SK-N-SH (cell line): Measurements from ENCODE around the gene KCND1. TPM values are rescaled to one million over a fixed set of nuclear protein-coding genes. Genes with fewer than 3 reads are reported as not detected.
A peak's percentile ranks its signal among the peaks of the same experiment; 100 is the strongest.

ENCODE experiments used
- CTCF ChIA-PET: fragments of 300-600, 350-600 bp; formaldehyde crosslinking; extraction: SDS; loops from one replicate; lab custom pipeline; 2021; lab: Yijun Ruan, JAX
- POLR2A ChIA-PET: fragments of 350-600 bp; sonication (Branson Sonifier 250); formaldehyde crosslinking; extraction: SDS; loops from one replicate; lab custom pipeline; 2020; ENCODE audit warnings: antibody characterized with exemption, inconsistent platforms; lab: Yijun Ruan, JAX
- DNase-seq: peaks from one replicate; pipeline ENCODE4 v3.0.0; 2012
- H2AFZ ChIP-seq: fragments of 200-600 bp; sonication (generic); 2 replicates; pipeline ENCODE4 v1.8.1; 2016; ENCODE audit warnings: antibody characterized with exemption, mild to moderate bottlenecking, low read depth
- H3F3A ChIP-seq: fragments of 200-600 bp; sonication (generic); replicated peaks from 2 replicates; pipeline ENCODE3; 2016; ENCODE audit warnings: antibody characterized with exemption, mild to moderate bottlenecking; ENCODE audit not compliant: insufficient read depth
- H3K27ac ChIP-seq, 2 experiments: fragments of 200-500 bp in 1 of 2; fragments of 200-600 bp in 1 of 2; sonication (Bioruptor generic) in 1 of 2; sonication (generic), shearing (Covaris generic) in 1 of 2; 2 replicates each; pipeline versions ENCODE4 v1.5.1 to v1.6.1; 2014 to 2016; ENCODE audit warnings: low read depth in 2 of 2, inconsistent platforms in 1 of 2, low read length in 1 of 2, mild to moderate bottlenecking in 1 of 2, mixed read lengths in 1 of 2
- H3K27me3 ChIP-seq: fragments of 200-600 bp; sonication (generic), shearing (Covaris generic); 2 replicates; pipeline ENCODE4 v1.6.1; 2016; ENCODE audit warnings: mixed run types; ENCODE audit not compliant: insufficient read depth
- H3K36me3 ChIP-seq, 2 experiments: fragments of 200-500 bp in 1 of 2; fragments of 200-600 bp in 1 of 2; sonication (Bioruptor generic) in 1 of 2; sonication (generic) in 1 of 2; replicated peaks in 1 of 2; 2 replicates each; pipeline versions ENCODE3 to v1.5.1; 2014 to 2016; ENCODE audit warnings: low read length in 1 of 2, mild to moderate bottlenecking in 1 of 2; ENCODE audit not compliant: insufficient read depth in 2 of 2, control insufficient read depth in 1 of 2
- H3K4me1 ChIP-seq, 2 experiments: fragments of 200-500 bp in 1 of 2; fragments of 200-600 bp in 1 of 2; sonication (Bioruptor generic) in 1 of 2; sonication (generic), shearing (Covaris generic) in 1 of 2; 2 replicates each; pipeline versions ENCODE4 v1.5.1 to v1.6.1; 2014 to 2016; ENCODE audit warnings: low read depth in 1 of 2, low read length in 1 of 2, mixed run types in 1 of 2; ENCODE audit not compliant: insufficient read depth in 2 of 2, control insufficient read depth in 1 of 2
- H3K4me2 ChIP-seq: fragments of 200-600 bp; sonication (generic), shearing (Covaris generic); 2 replicates; pipeline ENCODE4 v1.6.1; 2017; ENCODE audit warnings: mixed run types
- H3K4me3 ChIP-seq, 2 experiments: fragments of 200-500 bp in 1 of 2; fragments of 200-600 bp in 1 of 2; sonication (Bioruptor generic) in 1 of 2; sonication (generic), shearing (Covaris generic) in 1 of 2; 2 replicates each; pipeline versions ENCODE4 v1.5.1 to v1.8.1; 2014 to 2016; ENCODE audit warnings: low read depth in 2 of 2, inconsistent platforms in 1 of 2, low read length in 1 of 2, mild to moderate bottlenecking in 1 of 2, mixed read lengths in 1 of 2, moderate library complexity in 1 of 2
- H3K79me2 ChIP-seq: fragments of 200-600 bp; sonication (generic); 2 replicates; pipeline ENCODE4 v1.8.1; 2017; ENCODE audit warnings: mild to moderate bottlenecking; ENCODE audit not compliant: insufficient read depth
- H3K9ac ChIP-seq: fragments of 200-600 bp; sonication (generic); 2 replicates; pipeline ENCODE4 v1.6.1; 2017; ENCODE audit warnings: mixed run types
- H3K9me2 ChIP-seq: fragments of 200-600 bp; sonication (generic); 2 replicates; pipeline ENCODE4 v1.6.1; 2017; ENCODE audit warnings: mixed run types
- H3K9me3 ChIP-seq: fragments of 200-600 bp; sonication (generic); 2 replicates; pipeline ENCODE4 v1.6.1; 2017; ENCODE audit warnings: mixed run types, mild to moderate bottlenecking, moderate library complexity
- H4K20me1 ChIP-seq: fragments of 200-600 bp; sonication (generic); 2 replicates; pipeline ENCODE4 v1.6.1; 2017; ENCODE audit warnings: mild to moderate bottlenecking, mixed run types; ENCODE audit not compliant: insufficient read depth
- CHD2 ChIP-seq: fragments of 150-350 bp; IDR thresholded peaks from 2 replicates; pipeline ENCODE4 v1.6.1; 2018; ENCODE audit warnings: low read length; ENCODE audit not compliant: partially characterized antibody
- EZH2phosphoT487 ChIP-seq: fragments of 200-600 bp; sonication (generic); IDR thresholded peaks from 2 replicates; pipeline ENCODE4 v1.6.1; 2017; ENCODE audit warnings: low read depth, mixed run types, mild to moderate bottlenecking, antibody characterized with exemption, moderate library complexity, borderline replicate concordance
- GABPA ChIP-seq: IDR thresholded peaks from 2 replicates; pipeline ENCODE4 v1.4.0; 2012; ENCODE audit warnings: low read depth, mild to moderate bottlenecking
- JUND ChIP-seq: IDR thresholded peaks from 2 replicates; pipeline ENCODE4 v1.4.0; 2012
- MEF2A ChIP-seq: IDR thresholded peaks from 2 replicates; pipeline ENCODE4 v1.4.0; 2012; ENCODE audit warnings: low read depth, borderline replicate concordance
- POLR2AphosphoS5 ChIP-seq: IDR thresholded peaks from 2 replicates; pipeline ENCODE4 v1.6.1; 2012; ENCODE audit warnings: low read depth, low read length
- RAD21 ChIP-seq: IDR thresholded peaks from 2 replicates; pipeline ENCODE4 v1.6.1; 2012; ENCODE audit warnings: mild to moderate bottlenecking, low read length
- SMC3 ChIP-seq: IDR thresholded peaks from 2 replicates; pipeline ENCODE4 v1.6.1; 2012; ENCODE audit warnings: low read depth, low read length, improper control_type of control experiment
- TAF1 ChIP-seq: IDR thresholded peaks from 2 replicates; pipeline ENCODE4 v1.6.1; 2012; ENCODE audit warnings: low read depth, mild to moderate bottlenecking, low read length, moderate library complexity, borderline replicate concordance
- TCF12 ChIP-seq: IDR thresholded peaks from 2 replicates; pipeline ENCODE4 v1.4.0; 2012
- WGBS: methylation state at CpG from one replicate; pipeline ENCODE4 v1.1.6; 2017; ENCODE audit warnings: low lambda C conversion rate; 5-methylcytosine and 5-hydroxymethylcytosine counted together
- polyA plus RNA-seq, 3 experiments: library from polyadenylated mRNA; depleted of rRNA; stranded (reverse); fragments of >200 nt; gene quantifications; 2 replicates each; pipeline ENCODE4 v1.2.3, GENCODE V29; 2012
- TF ChIP-seq, protein P1 (sequence below): IDR thresholded peaks from 2 replicates; pipeline ENCODE4; 2012
- TF ChIP-seq, protein P2 (sequence below): IDR thresholded peaks from 2 replicates; pipeline ENCODE4 v1.4.0; 2012; ENCODE audit warnings: low read depth, borderline replicate concordance
- TF ChIP-seq, protein P3 (sequence below): IDR thresholded peaks from 2 replicates; pipeline ENCODE4 v1.6.1; 2012; ENCODE audit warnings: mild to moderate bottlenecking, low read depth, low read length, moderate library complexity

KCND1 gene
- polyA plus RNA-seq, 1 of the 3 experiments (the other 2 are of a cell fraction): 1.2 TPM

DNA sequence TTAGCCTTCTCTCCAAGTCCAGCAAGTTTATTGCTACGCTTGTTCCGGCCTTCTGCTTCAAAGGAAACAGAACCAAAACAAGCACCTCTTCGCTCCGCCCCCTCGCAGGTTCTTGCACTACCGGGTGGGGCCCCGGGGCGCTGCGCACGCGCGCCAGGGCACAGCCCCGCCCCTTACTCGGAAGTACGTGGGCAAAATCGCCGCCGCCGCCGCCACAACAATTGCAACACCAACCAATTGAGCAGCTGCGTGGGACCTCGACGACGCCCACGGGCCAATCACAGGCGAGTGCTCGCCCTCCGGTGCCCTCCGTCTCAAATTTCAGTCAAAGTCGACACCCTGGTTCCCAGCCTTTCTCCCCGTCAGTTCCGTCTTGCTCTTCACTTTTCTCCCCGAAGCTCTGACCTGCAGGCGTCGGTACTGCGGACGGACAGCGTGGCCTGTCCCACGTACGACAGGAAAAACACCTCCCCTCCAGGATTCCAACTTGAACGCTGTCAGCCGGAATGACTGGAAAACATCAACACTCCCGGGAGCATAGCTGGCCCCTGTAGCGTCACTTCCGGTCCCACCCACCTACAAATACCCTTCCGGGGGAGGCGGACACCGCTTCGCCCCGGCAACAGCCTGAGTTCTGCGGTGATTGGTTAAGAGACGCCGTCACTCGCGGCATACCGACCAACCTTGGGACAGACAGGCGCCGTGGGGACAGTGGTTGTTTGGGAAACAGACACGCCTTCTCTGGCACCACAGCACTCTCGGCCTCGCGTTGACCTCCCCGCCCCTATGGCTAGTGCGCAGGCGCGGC, 13.6 kb downstream of the KCND1 start (continued):
- TF ChIP-seq, protein P1, sequence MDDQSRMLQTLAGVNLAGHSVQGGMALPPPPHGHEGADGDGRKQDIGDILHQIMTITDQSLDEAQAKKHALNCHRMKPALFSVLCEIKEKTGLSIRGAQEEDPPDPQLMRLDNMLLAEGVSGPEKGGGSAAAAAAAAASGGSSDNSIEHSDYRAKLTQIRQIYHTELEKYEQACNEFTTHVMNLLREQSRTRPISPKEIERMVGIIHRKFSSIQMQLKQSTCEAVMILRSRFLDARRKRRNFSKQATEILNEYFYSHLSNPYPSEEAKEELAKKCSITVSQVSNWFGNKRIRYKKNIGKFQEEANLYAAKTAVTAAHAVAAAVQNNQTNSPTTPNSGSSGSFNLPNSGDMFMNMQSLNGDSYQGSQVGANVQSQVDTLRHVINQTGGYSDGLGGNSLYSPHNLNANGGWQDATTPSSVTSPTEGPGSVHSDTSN: peak; percentile 99
- TF ChIP-seq JUND: no peak
- TF ChIP-seq EZH2phosphoT487: no peak
- TF ChIP-seq TCF12: peak; percentile 57
- no peak for TF ChIP-seq SMC3
- TF ChIP-seq MEF2A: no peak
- TF ChIP-seq GABPA: peak; percentile 90
- no peak for TF ChIP-seq RAD21
- TF ChIP-seq, protein P2, sequence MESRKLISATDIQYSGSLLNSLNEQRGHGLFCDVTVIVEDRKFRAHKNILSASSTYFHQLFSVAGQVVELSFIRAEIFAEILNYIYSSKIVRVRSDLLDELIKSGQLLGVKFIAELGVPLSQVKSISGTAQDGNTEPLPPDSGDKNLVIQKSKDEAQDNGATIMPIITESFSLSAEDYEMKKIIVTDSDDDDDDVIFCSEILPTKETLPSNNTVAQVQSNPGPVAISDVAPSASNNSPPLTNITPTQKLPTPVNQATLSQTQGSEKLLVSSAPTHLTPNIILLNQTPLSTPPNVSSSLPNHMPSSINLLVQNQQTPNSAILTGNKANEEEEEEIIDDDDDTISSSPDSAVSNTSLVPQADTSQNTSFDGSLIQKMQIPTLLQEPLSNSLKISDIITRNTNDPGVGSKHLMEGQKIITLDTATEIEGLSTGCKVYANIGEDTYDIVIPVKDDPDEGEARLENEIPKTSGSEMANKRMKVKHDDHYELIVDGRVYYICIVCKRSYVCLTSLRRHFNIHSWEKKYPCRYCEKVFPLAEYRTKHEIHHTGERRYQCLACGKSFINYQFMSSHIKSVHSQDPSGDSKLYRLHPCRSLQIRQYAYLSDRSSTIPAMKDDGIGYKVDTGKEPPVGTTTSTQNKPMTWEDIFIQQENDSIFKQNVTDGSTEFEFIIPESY: no peak
- peak; percentile 59 for TF ChIP-seq CHD2
- peak; percentile 52 for TF ChIP-seq TAF1
- TF ChIP-seq, all 33 proteins: peak for 17

DNA sequence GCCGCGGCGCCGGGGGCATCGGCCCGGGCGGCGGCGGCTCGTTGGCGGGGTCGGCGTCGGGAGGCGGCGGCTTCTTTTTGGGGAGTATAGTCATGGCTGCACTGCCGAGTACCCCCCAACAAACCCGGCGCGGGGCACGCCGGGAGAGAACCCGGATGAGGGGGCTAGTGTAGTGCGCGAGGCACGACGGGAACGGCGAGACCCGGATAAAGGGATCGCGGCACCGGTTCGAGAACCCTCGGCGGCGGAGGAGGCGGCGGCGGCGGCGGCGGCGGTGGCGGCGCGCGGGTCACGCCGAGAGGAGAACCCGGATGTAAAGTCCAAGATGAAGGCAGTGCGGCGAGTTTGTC, 14.2 kb downstream of the KCND1 start, which contains the start of gene OTUD5:
Gene OTUD5, minus strand, starts transcription at position 131 of the 350 bp plus-strand sequence. Its CDS starts 37 bp downstream, at position 94.
- Histone ChIP-seq H3K4me3 (peak within 1 kb of the TSS; percentile 82 to 93), H3K9me3 (no peaks in the 10 kb centered on the region), H3K9me2 (no peaks in the 10 kb centered on the region), H3K79me2 (peaks cover 48% of the 10 kb centered on the region), H2AFZ (peak within 1 kb of the TSS; percentile 85; the same call in 1 of the 2 replicates), H3K9ac (peak within 1 kb of the TSS; percentile 97), H3F3A (no peaks in the 10 kb centered on the region), H3K36me3 (peaks cover 12 to 24% of the 10 kb centered on the region in 2 experiments), H3K4me1 (peaks cover 10 to 50% of the 10 kb centered on the region in 2 experiments; a peak in 3 of 4 replicates), H3K27me3 (0 out of 2 replicates have a peak, but pooled peaks cover 4% of the 10 kb centered on the region), H4K20me1 (peaks cover 43% of the 10 kb centered on the region), H3K27ac (peak within 1 kb of the TSS; percentile 99), H3K4me2 (peak within 1 kb of the TSS; percentile 83)
- ChIA-PET CTCF (interaction anchor here (1.0 to 2.9 kb wide), 3 partner anchors 11 to 35 kb away, joined by 3 to 12 read pairs (median 3); no protein-coding TSS in a partner anchor), POLR2A (interaction anchor here (1.0 to 1.7 kb wide), 2 partner anchors 14 to 45 kb away, joined by 4 to 6 read pairs; partner anchors contain the start of genes GRIPAP1 and KCND1)
- peak; percentile 94 for DNase-seq
- WGBS: under 1% methylated on average over 33 of the region's 53 CpGs
- TF ChIP-seq POLR2AphosphoS5 (0 out of 2 replicates have a peak, but pooled peaks have one; percentile 40), JUND (no peak)
- TF ChIP-seq, protein P3, sequence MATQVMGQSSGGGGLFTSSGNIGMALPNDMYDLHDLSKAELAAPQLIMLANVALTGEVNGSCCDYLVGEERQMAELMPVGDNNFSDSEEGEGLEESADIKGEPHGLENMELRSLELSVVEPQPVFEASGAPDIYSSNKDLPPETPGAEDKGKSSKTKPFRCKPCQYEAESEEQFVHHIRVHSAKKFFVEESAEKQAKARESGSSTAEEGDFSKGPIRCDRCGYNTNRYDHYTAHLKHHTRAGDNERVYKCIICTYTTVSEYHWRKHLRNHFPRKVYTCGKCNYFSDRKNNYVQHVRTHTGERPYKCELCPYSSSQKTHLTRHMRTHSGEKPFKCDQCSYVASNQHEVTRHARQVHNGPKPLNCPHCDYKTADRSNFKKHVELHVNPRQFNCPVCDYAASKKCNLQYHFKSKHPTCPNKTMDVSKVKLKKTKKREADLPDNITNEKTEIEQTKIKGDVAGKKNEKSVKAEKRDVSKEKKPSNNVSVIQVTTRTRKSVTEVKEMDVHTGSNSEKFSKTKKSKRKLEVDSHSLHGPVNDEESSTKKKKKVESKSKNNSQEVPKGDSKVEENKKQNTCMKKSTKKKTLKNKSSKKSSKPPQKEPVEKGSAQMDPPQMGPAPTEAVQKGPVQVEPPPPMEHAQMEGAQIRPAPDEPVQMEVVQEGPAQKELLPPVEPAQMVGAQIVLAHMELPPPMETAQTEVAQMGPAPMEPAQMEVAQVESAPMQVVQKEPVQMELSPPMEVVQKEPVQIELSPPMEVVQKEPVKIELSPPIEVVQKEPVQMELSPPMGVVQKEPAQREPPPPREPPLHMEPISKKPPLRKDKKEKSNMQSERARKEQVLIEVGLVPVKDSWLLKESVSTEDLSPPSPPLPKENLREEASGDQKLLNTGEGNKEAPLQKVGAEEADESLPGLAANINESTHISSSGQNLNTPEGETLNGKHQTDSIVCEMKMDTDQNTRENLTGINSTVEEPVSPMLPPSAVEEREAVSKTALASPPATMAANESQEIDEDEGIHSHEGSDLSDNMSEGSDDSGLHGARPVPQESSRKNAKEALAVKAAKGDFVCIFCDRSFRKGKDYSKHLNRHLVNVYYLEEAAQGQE: 0 out of 2 replicates have a peak, but pooled peaks have one; percentile 2
